GM06990 (cell line): ENCODE measurements around the gene CASP7.

Experiments used
- DNase-seq: peaks from one replicate; pipeline ENCODE4 v3.0.0-alpha.2; 2011; ENCODE audit not compliant: insufficient read length; ENCODE audit errors: extremely low read depth
- H3K27me3 ChIP-seq: replicated peaks from 2 replicates; pipeline ENCODE4 v1.6.0; 2011; ENCODE audit warnings: low read length; ENCODE audit not compliant: control insufficient read depth, insufficient read depth
- H3K36me3 ChIP-seq: 2 replicates; pipeline ENCODE4 v1.5.1; 2011; ENCODE audit warnings: low read length; ENCODE audit not compliant: control insufficient read depth, insufficient read depth
- H3K4me3 ChIP-seq: replicated peaks from 2 replicates; pipeline ENCODE4 v1.5.1; 2011; ENCODE audit warnings: low read depth, mild to moderate bottlenecking, control low read depth, low read length
- TF ChIP-seq, protein P1 (sequence below): IDR thresholded peaks from 2 replicates; pipeline ENCODE4 v1.5.1; 2011; ENCODE audit warnings: low read length, control low read depth, mild to moderate bottlenecking, inconsistent platforms; ENCODE audit not compliant: insufficient read depth, poor library complexity, severe bottlenecking

CASP7 gene

DNA sequence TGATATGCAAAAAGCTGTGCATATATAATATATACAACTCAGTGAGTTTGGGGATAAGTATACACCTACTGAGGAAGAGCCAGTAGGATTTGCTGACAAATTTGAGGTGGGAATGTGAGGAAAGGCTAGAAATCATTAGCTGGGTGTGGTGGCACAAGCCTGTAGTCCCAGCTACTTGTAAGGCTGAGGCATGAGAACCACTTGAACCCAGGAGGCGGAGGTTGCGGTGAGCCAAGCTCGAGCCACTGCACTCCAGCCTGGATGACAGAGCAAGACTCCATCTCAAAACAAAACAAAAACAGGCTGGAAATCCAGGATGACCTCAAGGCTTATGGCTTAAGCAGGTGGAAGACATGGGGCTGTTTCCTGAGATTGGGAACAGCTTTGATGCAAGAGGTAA, 61.1 kb downstream of the CASP7 start:
- TF ChIP-seq, protein P1, sequence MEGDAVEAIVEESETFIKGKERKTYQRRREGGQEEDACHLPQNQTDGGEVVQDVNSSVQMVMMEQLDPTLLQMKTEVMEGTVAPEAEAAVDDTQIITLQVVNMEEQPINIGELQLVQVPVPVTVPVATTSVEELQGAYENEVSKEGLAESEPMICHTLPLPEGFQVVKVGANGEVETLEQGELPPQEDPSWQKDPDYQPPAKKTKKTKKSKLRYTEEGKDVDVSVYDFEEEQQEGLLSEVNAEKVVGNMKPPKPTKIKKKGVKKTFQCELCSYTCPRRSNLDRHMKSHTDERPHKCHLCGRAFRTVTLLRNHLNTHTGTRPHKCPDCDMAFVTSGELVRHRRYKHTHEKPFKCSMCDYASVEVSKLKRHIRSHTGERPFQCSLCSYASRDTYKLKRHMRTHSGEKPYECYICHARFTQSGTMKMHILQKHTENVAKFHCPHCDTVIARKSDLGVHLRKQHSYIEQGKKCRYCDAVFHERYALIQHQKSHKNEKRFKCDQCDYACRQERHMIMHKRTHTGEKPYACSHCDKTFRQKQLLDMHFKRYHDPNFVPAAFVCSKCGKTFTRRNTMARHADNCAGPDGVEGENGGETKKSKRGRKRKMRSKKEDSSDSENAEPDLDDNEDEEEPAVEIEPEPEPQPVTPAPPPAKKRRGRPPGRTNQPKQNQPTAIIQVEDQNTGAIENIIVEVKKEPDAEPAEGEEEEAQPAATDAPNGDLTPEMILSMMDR = no peak
- Histone ChIP-seq H3K27me3 (no peaks in the 10 kb centered on the region; the same call in 1 of the 2 replicates), H3K4me3 (no peak overlapping the region), H3K36me3 (no peaks in the 10 kb centered on the region)
- DNase-seq = no peak

DNA sequence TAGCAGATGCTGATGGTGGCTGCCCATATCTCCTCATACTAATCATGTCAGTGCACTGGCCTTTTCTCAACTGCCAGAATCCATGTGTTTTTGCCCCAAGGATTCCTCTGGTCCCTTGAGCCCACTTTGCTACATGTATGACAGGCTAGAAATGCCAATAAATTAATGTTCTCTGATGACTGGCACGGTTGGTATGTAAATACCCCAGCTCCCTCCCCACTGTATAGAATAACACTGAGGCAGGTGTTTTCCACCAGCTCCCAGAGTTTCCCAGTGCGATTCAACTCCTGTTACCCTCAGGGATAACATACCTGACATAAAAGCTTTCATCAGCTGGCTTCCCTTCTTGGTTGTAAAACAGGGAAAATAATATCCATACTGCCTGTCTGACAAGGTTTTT, 62.8 kb downstream of the CASP7 start:
- TF ChIP-seq, protein P1 = no peak
- no peak for DNase-seq
- Histone ChIP-seq H3K27me3 (no peaks in the 10 kb centered on the region; the same call in 1 of the 2 replicates), H3K4me3 (no peak overlapping the region), H3K36me3 (no peaks in the 10 kb centered on the region)

DNA sequence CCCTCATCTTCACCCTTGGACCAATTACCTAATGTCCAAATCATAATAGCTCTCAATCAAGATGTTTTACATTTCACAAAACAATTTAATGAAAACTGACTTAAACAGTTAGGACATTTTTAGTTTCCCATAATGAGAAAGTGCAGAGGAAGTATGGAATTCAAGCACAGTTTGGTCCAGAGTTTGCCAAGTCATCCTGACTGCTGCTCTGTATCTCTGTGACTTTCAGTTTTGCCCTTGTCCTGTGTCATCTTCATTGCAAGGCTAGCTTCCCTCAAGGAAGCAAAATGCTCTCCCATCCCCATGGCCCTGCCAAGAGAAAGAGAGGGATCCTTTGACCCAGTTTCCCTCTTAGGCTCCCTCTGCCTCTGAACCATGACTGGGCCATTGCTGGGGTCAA, 63.9 kb downstream of the CASP7 start:
- TF ChIP-seq, protein P1 = no peak
- no peak for DNase-seq
- Histone ChIP-seq H3K4me3 (no peak overlapping the region), H3K27me3 (no peaks in the 10 kb centered on the region; the same call in 1 of the 2 replicates), H3K36me3 (no peaks in the 10 kb centered on the region)

DNA sequence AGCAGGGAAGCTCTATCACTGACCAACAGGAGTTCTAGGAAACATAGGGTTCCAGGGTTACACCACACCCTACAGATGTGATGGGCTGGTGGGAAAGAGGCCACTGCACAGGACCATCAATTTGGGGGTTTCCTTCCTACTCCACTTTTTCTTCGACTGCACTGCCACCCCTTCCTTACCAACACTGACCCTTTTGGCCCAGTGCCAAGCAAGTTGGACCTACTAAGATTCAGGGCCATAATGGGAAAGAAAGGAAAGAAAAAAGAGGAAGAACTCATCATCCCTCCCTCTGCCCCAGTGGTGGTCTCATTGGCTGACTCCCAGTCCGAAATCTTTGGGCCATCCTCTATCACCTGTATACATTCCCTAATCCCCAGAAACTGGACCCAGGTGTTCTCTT, 65.7 kb downstream of the CASP7 start:
- H3K4me3 ChIP-seq = no peak overlapping the region
- no peak for DNase-seq
- H3K27me3 ChIP-seq = no peaks in the 10 kb centered on the region; the same call in 1 of the 2 replicates
- H3K36me3 ChIP-seq = no peaks in the 10 kb centered on the region
- TF ChIP-seq, protein P1 = no peak

DNA sequence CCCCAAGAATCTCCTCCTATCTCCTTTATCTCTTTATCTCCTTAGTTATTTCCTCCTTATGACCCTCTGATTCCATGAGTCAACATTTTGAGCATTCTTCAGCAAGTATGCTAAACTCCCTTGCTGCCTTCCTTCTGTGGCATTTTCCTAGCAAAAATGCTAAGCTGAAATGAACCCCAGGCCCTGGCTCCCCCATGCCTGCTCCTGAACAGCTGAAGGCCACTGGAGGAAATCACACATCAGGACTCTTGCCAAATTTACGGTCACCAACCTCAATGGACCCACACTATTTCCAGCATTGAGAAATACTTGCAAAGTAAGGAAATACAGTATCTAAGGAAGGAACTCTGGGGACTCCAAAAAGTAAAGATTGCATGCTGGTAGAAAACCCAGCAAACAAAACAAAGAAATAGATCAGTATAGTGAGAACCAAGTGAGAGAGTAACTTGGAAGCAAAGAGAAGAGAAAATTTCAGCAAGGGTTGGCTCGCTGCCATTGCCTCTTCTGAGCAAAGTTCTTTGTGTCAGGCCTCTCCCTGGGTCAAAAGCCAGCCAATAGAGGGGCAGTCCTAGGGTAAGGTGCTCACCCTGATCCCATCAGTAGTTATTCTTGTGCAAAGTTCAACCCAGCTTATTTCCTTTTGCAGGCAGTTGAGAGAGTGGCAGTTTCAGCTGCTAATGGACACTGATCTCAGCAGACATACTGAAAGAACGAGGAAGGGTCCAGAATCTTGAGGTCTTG, 66.7 kb downstream of the CASP7 start:
- Histone ChIP-seq H3K36me3 (no peaks in the 10 kb centered on the region), H3K27me3 (no peaks in the 10 kb centered on the region; the same call in 1 of the 2 replicates), H3K4me3 (no peak overlapping the region)
- no peak for DNase-seq
- TF ChIP-seq, protein P1 = no peak
